DOHH2 (cell line): ENCODE measurements around the gene SLC50A1.
"Not testable (repeated sequence)": the region's sequence is repeated elsewhere in the genome, so short reads cannot be mapped to it uniquely, and the experiment has no call there.

Experiments used
- H3F3A ChIP-seq: fragments of 200-600 bp; sonication (generic), shearing (Covaris generic); 2 replicates; pipeline ENCODE4 v1.6.0; 2016; ENCODE audit warnings: antibody characterized with exemption, mild to moderate bottlenecking; ENCODE audit not compliant: control insufficient read depth, insufficient read depth
- H3K27ac ChIP-seq: fragments of 200-600 bp; sonication (generic); 2 replicates; pipeline ENCODE4 v1.5.1; 2014; ENCODE audit warnings: low read depth, mild to moderate bottlenecking, low read length, moderate library complexity
- H3K27me3 ChIP-seq: fragments of 200-600 bp; sonication (generic); 2 replicates; pipeline ENCODE4 v1.6.1; 2014; ENCODE audit warnings: mild to moderate bottlenecking, low read length, mixed read lengths; ENCODE audit not compliant: control insufficient read depth
- H3K36me3 ChIP-seq: fragments of 200-600 bp; sonication (generic); 2 replicates; pipeline ENCODE4 v1.6.1; 2014; ENCODE audit warnings: mild to moderate bottlenecking, low read length, moderate library complexity, mixed read lengths; ENCODE audit not compliant: control insufficient read depth
- H3K4me1 ChIP-seq: fragments of 200-600 bp; sonication (generic); 2 replicates; pipeline ENCODE4 v1.6.1; 2014; ENCODE audit warnings: mild to moderate bottlenecking, low read length, mixed read lengths; ENCODE audit not compliant: control insufficient read depth
- H3K4me2 ChIP-seq: fragments of 200-600 bp; sonication (generic); 2 replicates; pipeline ENCODE4 v1.6.0; 2014; ENCODE audit warnings: mild to moderate bottlenecking, low read length, moderate library complexity
- H3K4me3 ChIP-seq: fragments of 200-600 bp; sonication (generic); 2 replicates; pipeline ENCODE4 v1.5.1; 2014; ENCODE audit warnings: mild to moderate bottlenecking, low read length, mixed read lengths
- H3K79me2 ChIP-seq: fragments of 200-600 bp; sonication (generic); 2 replicates; pipeline ENCODE4 v1.6.1; 2014; ENCODE audit warnings: mild to moderate bottlenecking, low read length, mixed read lengths; ENCODE audit not compliant: control insufficient read depth
- H3K9me2 ChIP-seq: fragments of 200-600 bp; sonication (generic); replicated peaks from 2 replicates; pipeline ENCODE4 v1.6.1; 2014; ENCODE audit warnings: mild to moderate bottlenecking, low read length, mixed read lengths; ENCODE audit not compliant: control insufficient read depth
- H3K9me3 ChIP-seq: fragments of 200-600 bp; sonication (generic); 2 replicates; pipeline ENCODE4 v1.6.1; 2014; ENCODE audit warnings: antibody characterized with exemption, low read length, mixed read lengths; ENCODE audit not compliant: control insufficient read depth, insufficient read depth
- H4K20me1 ChIP-seq: fragments of 200-600 bp; sonication (generic); 2 replicates; pipeline ENCODE4 v1.6.0; 2014; ENCODE audit warnings: low read depth, mild to moderate bottlenecking, antibody characterized with exemption, low read length, moderate library complexity; ENCODE audit not compliant: control insufficient read depth, insufficient read depth
- EZH2phosphoT487 ChIP-seq: fragments of 200-600 bp; sonication (generic); IDR thresholded peaks from 2 replicates; pipeline ENCODE4 v1.6.1; 2017; ENCODE audit warnings: borderline replicate concordance, mild to moderate bottlenecking, antibody characterized with exemption, low read length, moderate library complexity, mixed read lengths
- TF ChIP-seq, protein P1 (sequence below): fragments of 200-600 bp; sonication (generic); IDR thresholded peaks from one replicate; pipeline ENCODE4 v1.5.1; 2014; ENCODE audit warnings: antibody characterized with exemption, mild to moderate bottlenecking, low read depth, low read length; ENCODE audit not compliant: poor library complexity, severe bottlenecking

The SLC50A1 gene

DNA sequence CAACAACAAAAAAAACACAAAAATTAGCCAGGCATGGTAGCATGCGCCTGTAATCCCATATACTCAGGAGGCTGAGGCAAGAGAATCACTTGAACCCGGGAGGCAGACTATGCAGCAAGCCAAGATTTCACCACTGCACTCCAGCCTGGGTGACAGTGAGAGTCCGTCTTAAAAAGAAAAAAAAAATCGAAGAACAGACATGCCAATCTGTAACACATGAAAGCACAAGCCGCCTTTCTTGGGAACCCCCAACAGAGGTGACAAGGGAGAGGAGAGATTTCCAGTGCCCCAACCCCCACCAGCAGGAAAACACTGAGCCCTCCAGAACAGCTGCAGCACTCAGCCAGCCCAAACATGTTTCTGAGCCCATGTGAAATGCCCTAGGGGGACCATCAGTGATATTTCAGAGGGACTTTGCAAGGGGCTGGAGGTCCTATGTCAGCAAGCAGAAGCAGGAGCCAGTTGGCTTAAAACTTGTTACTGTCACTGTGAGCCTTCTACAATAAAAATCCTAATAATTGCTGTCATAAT is 22.1 kb upstream of the SLC50A1 start:
- TF ChIP-seq EZH2phosphoT487: no peak
- TF ChIP-seq, protein P1, sequence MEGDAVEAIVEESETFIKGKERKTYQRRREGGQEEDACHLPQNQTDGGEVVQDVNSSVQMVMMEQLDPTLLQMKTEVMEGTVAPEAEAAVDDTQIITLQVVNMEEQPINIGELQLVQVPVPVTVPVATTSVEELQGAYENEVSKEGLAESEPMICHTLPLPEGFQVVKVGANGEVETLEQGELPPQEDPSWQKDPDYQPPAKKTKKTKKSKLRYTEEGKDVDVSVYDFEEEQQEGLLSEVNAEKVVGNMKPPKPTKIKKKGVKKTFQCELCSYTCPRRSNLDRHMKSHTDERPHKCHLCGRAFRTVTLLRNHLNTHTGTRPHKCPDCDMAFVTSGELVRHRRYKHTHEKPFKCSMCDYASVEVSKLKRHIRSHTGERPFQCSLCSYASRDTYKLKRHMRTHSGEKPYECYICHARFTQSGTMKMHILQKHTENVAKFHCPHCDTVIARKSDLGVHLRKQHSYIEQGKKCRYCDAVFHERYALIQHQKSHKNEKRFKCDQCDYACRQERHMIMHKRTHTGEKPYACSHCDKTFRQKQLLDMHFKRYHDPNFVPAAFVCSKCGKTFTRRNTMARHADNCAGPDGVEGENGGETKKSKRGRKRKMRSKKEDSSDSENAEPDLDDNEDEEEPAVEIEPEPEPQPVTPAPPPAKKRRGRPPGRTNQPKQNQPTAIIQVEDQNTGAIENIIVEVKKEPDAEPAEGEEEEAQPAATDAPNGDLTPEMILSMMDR: no peak

DNA sequence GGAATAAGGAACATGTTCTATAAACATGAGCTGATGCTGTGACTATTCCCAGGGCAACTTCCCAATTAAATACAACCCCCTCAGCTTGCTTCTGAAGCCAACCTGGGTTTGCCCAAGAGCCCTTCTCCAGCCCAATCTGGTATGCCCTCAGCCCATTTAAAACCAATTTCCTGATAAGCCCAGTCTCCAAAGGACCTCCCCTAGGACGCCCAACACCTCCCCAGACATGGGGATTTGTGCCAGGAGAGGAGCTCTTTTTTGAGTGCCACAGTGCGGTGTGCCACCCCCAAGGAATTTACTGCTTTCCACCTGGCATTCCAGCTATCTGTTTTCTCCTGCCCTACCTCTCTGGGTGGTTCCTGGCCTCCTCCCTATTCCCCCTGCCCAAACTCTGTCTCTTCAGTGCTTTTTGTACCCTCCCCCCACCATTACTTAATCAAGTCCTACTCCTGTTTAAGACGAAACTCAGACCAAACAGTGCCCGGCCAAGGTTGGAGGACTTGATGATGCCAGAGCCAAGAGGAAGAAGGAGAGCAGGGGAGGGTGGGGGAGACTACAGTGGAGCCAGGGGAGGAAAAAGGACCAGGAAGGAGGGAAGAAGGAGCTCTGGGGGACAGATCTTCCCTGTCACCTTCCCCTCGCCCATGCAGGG is 19.4 kb upstream of the SLC50A1 start:
- Histone ChIP-seq H3K36me3 (no peaks in the 10 kb centered on the region), H3F3A (no peaks in the 10 kb centered on the region), H3K4me1 (no peaks in the 10 kb centered on the region), H3K27me3 (peaks cover 38% of the 10 kb centered on the region), H3K4me3 (no peak overlapping the region), H4K20me1 (no peaks in the 10 kb centered on the region), H3K27ac (no peak overlapping the region), H3K79me2 (no peaks in the 10 kb centered on the region), H3K4me2 (no peak overlapping the region), H3K9me3 (no peaks in the 10 kb centered on the region), H3K9me2 (no peaks in the 10 kb centered on the region)
- no peak for TF ChIP-seq EZH2phosphoT487
- TF ChIP-seq, protein P1: no peak

More for the DNA sequence above, 22.1 kb upstream of the SLC50A1 start:
- H3K27me3 ChIP-seq: peaks cover 20% of the 10 kb centered on the region
- H3F3A ChIP-seq: no peaks in the 10 kb centered on the region
- no peaks in the 10 kb centered on the region for H4K20me1 ChIP-seq
- H3K4me2 ChIP-seq: no peak overlapping the region
- H3K36me3 ChIP-seq: no peaks in the 10 kb centered on the region
- H3K9me3 ChIP-seq: no peaks in the 10 kb centered on the region
- no peak overlapping the region for H3K4me3 ChIP-seq
- peaks cover under 1% of the 10 kb centered on the region; the same call in 1 of the 2 replicates for H3K4me1 ChIP-seq
- no peak overlapping the region for H3K27ac ChIP-seq
- H3K9me2 ChIP-seq: no peaks in the 10 kb centered on the region
- no peaks in the 10 kb centered on the region for H3K79me2 ChIP-seq

DNA sequence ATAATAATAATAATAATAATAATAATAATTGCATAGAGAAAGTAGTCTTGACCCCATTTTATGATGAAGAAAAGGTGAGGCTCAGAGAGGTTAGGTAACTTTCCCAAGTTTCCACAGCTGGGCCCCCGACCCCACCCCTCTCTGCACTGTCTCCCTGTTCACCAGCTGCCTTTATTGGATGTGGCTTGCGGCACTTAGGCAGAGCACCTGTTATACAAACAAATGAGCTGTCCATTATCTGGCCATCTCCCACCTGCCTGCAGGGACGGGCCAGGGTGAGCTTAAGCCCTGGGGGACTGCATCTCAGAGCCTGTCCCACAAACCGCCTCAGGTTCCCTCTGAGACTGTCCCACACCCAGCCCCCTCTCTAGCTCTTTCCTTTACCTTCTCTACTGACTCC is 18.0 kb upstream of the SLC50A1 start:
- peaks cover 42% of the 10 kb centered on the region for H3K27me3 ChIP-seq
- no peaks in the 10 kb centered on the region for H3K79me2 ChIP-seq
- TF ChIP-seq, protein P1: no peak
- no peak for TF ChIP-seq EZH2phosphoT487
- H3F3A ChIP-seq: no peaks in the 10 kb centered on the region
- no peaks in the 10 kb centered on the region for H4K20me1 ChIP-seq
- no peaks in the 10 kb centered on the region for H3K36me3 ChIP-seq
- no peaks in the 10 kb centered on the region for H3K9me3 ChIP-seq
- H3K9me2 ChIP-seq: no peaks in the 10 kb centered on the region
- no peak overlapping the region for H3K4me2 ChIP-seq
- no peaks in the 10 kb centered on the region for H3K4me1 ChIP-seq
- no peak overlapping the region for H3K4me3 ChIP-seq
- no peak overlapping the region for H3K27ac ChIP-seq

DNA sequence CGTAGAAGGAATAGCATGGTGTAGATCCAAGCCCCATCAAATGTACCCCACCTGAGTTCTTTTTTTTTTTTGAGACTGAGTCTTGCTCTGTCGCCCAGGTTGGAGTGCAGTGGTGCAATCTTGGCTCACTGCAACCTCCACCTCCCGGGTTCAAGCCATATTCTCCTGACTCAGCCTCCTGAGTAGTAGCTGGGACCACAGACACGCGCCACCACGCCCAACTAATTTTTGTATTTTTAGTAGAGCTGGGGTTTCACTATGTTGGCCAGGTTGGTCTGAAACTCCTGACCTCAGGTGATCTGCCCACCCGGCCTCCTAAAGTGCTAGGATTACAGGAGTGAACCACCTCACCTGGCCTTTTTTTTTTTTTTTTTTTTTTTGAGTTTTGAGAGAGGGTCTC is 17.6 kb upstream of the SLC50A1 start:
- not testable (repeated sequence) for H3K4me3 ChIP-seq, H4K20me1 ChIP-seq, H3K27ac ChIP-seq, H3K4me2 ChIP-seq, H3K9me3 ChIP-seq, H3K79me2 ChIP-seq, H3F3A ChIP-seq, H3K36me3 ChIP-seq, H3K4me1 ChIP-seq, H3K9me2 ChIP-seq
- H3K27me3 ChIP-seq: peaks cover 43% of the 10 kb centered on the region
